ENCODE measurements around the gene DCX.

The DCX gene

GRCh38 chrX:111411983-111412382 lies at the start of gene DCX:
Gene DCX (minus strand): TSS chrX:111412192. CDS start chrX:111410398, 1,794 bp downstream.
- no peak for FAIRE-seq

DNA sequence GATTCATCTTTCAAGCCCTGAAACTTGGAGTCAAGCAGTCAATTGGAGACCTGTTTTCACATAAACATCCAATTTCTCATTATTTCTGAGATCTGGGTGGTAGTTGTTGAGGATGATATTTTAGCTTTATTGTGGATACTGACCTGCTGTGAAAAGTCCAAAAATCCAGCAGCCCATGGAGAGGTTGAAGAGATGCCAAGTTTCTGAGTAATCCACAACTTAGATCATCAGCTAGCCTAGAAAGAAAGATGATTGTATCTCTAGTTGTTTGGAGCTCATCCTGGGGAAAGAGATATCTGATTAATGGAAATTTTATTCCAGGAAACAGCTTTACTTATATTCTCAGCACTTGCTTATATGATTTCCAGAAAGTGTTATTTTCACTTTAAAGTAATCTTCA lies 48.6 kb upstream of the DCX start:
- FAIRE-seq: no peak

GRCh38 chrX:111447298-111447697 lies 35.3 kb upstream of the DCX start:
- FAIRE-seq: no peak

DNA sequence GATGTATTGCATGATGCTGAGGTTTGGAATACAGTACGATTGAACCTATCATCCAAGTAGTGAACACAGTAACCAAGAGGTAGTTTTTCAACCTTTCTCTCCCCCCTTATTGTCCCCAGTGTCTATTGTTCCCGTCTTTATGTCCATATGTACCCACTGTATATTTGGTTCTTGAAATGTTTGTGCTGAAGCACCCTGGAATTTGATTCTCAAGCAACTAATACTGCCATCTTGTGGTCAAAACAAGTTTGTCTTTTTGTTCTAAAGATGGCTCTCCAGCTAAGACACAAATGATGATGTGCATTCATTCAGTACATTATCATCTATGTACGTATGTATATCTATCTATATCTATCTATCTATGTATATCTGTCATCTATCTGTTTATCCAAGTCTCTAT lies 33.5 kb upstream of the DCX start:
- peak; percentile 90 for FAIRE-seq

GRCh38 chrX:111444881-111445280 lies 32.9 kb upstream of the DCX start:
- no peak for FAIRE-seq

GRCh38 chrX:111443946-111444345 lies 32.0 kb upstream of the DCX start:
- no peak for FAIRE-seq

DNA sequence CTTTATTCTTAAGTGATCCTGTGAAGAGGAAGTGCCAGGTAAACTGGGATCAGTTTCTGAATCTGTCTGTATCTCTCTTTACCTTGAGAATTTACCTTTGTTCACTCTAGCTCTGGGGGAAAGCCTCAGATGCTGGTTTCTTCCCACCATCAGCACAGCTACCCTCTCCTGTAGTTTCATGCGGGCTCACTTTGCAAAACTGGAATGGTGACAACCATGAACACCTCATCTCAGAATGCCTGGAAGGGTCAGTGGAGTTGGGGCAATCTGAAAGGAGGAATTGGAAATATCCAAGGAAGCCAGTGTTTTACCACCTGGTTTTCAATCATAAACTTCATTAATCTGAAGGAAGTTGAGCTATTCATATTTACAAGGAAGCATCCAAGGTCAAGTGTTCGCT lies 30.8 kb upstream of the DCX start:
- FAIRE-seq: no peak

DNA sequence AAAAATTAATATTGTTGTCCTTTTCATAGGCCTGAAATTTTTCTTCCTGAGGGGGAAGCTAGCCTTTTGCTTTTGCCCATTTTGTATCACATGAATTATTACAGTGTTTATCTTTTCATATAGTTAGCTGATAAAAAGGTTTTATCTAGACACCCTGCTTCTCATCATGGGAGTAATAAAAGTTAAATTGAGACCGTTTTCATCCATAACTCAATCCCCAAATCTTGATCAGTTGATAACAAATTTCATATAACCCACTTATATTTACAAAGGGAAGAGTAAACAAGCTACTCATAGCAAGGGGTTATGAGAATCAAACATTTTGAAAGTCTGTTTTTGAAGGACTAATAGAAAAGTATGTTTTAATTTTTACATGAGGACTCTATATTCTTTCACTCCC lies 23.5 kb upstream of the DCX start:
- no peak for FAIRE-seq

- no peak for FAIRE-seq
Measured at GRCh38 chrX:111431001-111431400, 19.0 kb upstream of the DCX start.

- FAIRE-seq: no peak
Measured at GRCh38 chrX:111411557-111411956, 435 bp downstream of the DCX start.

DNA sequence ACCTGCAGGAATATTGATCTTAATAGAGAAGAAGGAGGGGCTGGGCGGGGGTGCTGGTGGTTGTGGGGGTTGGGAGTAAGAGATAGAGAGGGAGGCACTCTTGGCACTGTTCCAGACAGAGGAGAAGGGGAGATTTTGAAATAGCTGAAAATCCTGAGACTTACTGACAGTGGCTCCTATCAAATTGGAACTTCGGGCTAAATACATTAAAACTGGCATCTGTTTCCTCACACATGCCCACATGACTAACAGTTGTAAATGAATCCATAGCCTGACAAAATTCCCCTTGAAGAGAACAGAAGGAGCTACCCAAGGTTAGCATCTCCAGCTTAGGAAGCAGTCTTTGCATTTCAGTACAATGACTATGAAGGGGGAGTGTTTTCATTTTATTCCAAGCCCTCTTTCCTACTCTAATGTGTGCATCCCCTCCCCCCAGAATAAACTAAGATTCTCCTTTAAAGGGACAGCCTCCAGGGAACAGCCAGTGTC lies 1.4 kb downstream of the DCX start:
- no peak for FAIRE-seq

DNA sequence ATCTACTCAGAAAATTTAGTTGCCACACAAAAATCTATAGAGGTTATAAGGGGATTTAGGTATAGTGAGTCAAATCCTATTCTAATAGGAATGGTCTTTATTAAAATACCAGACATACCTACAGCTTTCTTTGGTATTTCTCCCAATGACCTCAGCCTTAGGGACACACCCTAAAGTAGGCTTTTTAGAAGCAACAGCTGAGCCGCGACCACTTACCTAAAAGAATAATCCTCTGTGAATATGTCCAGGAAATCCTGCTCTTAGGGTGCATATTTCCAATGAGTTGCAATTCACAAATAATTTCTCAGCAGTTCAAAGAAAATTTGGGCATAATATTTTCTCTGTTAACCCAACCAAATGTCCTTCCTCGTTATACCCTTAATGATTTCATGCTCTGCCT lies 2.7 kb downstream of the DCX start:
- FAIRE-seq: no peak

DNA sequence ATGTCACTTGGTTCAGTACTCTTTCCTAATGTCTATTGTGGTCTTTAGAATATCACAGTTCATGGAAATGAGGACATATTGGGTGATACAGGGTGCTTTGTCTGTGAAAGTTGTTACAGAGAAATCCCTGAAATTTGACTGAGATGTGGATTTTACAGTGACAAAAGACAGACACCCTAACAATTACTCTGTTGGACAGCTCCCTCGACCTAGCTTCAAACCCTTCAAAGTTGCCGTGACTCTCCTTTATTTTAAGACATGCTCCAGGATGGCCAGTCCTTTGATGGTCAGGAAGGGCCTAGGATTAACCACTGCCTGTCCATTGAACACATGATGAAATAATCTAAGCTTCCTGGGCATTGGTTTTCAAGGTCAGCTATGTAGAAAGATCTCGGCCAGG lies 4.0 kb downstream of the DCX start:
- no peak for FAIRE-seq

DNA sequence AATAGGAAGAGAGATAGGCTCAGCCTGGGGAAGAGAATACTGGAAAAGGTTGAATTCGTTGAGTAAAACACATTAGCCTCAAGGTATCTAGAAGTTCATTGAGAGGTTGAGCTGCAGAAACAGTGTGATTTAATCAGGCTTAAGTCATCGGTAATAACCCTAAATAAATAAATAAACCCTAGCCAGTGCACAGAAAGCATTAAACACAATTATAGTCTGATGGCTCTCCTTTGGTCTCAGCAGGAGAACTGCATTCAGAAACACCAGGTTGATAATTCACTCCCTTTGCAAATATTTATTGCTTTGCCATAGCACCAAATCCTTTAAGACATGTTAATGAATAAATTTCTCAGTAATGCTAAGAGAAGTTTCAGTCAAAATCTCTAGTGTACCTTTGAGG lies 9.6 kb downstream of the DCX start:
- FAIRE-seq: no peak

- FAIRE-seq: no peak
Measured at GRCh38 chrX:111395149-111395548, 16.8 kb downstream of the DCX start.

- FAIRE-seq: no peak
Measured at GRCh38 chrX:111394569-111394968, 17.4 kb downstream of the DCX start.

DNA sequence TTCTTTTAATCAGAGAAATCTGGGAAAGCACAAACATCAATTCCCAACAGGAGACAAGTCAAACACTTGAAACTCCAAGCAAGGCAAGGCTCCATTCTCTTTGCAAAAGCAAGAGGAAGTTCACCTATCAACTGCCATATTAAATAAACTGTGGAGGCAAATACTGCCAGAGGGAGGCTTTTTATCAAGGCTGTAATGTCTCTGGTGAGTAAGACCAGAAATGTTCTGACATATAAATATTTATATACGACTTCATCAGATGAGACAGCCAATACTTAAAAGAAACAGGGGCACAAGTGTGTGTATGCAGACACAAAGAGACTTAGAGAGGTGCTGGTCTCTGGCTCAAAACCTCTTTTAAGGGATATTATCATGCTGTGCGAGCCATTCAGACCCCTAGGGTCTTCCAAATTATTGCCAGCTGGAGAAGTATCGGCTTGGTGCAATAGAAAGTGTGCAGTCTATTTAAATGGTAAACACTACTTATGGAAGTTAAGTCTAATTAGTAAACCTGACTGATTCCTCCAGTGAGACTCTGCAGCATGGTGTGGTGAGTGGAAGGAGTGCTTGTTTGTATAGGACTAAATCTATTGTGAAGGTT lies 24.4 kb downstream of the DCX start:
- FAIRE-seq: no peak

DNA sequence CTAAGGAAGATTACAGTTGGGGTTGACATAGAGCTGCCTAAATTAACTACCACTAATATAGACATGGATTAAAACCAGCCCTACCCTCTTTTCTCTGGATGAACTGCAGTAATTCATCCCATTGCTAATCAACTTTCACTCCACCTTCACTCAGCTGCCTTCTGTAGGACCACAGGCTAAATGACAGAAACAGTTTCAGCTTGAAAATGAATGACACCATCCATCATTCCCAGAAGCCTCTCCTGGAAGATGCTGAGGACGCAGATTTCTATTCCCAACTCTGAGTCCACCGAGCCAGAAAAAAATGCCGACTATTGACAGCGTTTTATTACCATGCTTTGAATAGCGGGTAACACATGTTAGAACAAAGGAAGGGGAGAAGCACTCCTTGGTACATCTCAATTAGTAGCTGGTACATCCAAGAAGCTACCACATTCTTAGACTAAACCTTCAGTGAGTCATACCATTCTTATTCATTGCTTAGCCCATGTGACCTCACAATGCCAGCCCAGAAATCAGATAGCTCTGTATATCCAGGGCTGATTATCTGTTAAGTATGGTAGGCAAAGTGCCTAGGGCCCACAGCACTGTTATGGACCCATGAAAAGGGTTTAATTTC lies 25.3 kb downstream of the DCX start:
- FAIRE-seq: no peak

GRCh38 chrX:111386077-111386476 lies 25.9 kb downstream of the DCX start:
- no peak for FAIRE-seq

DNA sequence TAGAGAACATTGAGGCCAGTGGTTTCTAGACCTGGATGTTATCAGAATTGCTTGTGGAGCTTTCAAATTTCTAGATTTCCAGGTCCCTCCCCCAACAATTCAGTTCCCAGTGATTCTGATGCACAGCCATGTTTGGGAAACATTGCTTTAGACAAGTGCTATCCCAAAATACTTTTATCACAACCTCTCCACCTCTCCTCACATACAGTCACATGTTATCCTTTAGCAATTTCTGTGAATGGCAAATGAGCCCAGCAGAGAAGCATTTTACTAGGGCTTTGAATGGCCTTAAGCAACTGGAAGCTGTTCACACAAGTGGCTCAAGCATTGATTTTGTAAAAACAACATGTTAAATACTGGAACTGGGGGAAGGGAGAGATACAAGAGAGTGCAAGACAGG lies 29.7 kb downstream of the DCX start:
- no peak for FAIRE-seq

- no peak for FAIRE-seq
Measured at GRCh38 chrX:111376897-111377578, 35.0 kb downstream of the DCX start.

DNA sequence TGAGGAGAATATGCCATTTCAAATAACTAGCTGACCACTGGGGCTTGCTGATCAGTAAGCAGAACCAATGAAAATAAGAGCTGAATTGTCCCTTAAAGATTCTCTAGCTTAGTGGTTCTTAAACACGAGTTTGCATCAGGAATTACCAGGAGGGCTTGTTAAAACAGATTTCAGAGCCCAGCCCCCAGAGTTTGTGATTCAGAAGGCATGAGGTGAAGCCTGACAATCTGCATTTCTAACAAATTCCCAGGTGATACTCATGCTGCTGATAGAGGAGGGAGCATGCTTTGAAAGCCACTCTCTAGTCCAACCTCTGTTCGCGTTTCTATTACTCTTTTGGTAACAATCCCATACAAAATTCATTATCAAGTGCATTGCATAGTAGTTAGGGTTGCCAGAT lies 35.5 kb downstream of the DCX start:
- FAIRE-seq: no peak

GRCh38 chrX:111375747-111376146 lies 36.2 kb downstream of the DCX start:
- FAIRE-seq: no peak

GRCh38 chrX:111372086-111372485 lies 39.9 kb downstream of the DCX start:
- FAIRE-seq: no peak
